Adrenal gland (tissue), 12 donors: ENCODE results near the gene YY1. TPM values are rescaled to one million over a fixed set of nuclear protein-coding genes. Genes with fewer than 3 reads are reported as not detected.

Experiments
- DNase-seq, 7 donors: peaks; one replicate each; pipeline ENCODE4 v3.0.0-alpha.2; 2019 to 2020
- H3K27ac ChIP-seq, 5 donors: fragments of 200-600 bp; sonication (generic) in 4 of 5; 1 replicate in 3 of 5; 2 replicates in 2 of 5; pipeline versions ENCODE4 v1.5.1 to v1.8.0; 2016 to 2020; ENCODE audit warnings: mild to moderate bottlenecking in 1 of 5
- H3K27me3 ChIP-seq: fragments of 200-600 bp; 2 replicates; pipeline ENCODE4 v1.8.0; 2021
- H3K36me3 ChIP-seq, 2 donors: fragments of 200-600 bp; replicated peaks in 1 of 2; 1 replicate in 1 of 2; 2 replicates in 1 of 2; pipeline versions ENCODE4 v1.5.1 to v1.8.0; 2018 to 2022
- H3K4me1 ChIP-seq, 2 donors: fragments of 200-600 bp; replicated peaks in 1 of 2; 1 replicate in 1 of 2; 2 replicates in 1 of 2; pipeline versions ENCODE4 v1.5.1 to v1.8.0; 2018 to 2021
- H3K4me3 ChIP-seq, 4 donors: fragments of 200-600 bp; sonication (generic) in 3 of 4; one replicate each; pipeline ENCODE4 v1.5.1; 2016 to 2018
- H3K9me3 ChIP-seq, 3 donors: fragments of 200-600 bp; sonication (generic) in 1 of 3; replicated peaks in 1 of 3; 1 replicate in 2 of 3; 2 replicates in 1 of 3; pipeline versions ENCODE4 v1.5.1 to v1.8.0; 2016 to 2021
- CTCF ChIP-seq, 6 experiments: fragments of 450-650 bp in 4 of 6; fragments of 200-600 bp in 2 of 6; sonication (generic) in 1 of 6; IDR thresholded peaks; 1 replicate in 5 of 6; 2 replicates in 1 of 6; pipeline versions ENCODE4 v1.5.1 to v1.8.0; 2016 to 2021; ENCODE audit warnings: antibody characterized with exemption in 6 of 6, mild to moderate bottlenecking in 2 of 6, moderate library complexity in 1 of 6
- POLR2A ChIP-seq, 2 donors: fragments of 450-650 bp; IDR thresholded peaks; one replicate each; pipeline ENCODE4 v1.6.1; 2017; ENCODE audit warnings: antibody characterized with exemption in 2 of 2, mild to moderate bottlenecking in 2 of 2, moderate library complexity in 1 of 2
- WGBS, 4 donors: extraction: QIAGEN DNeasy Blood & Tissue Kit in 2 of 4; methylation state at CpG; one replicate each; pipeline versions ENCODE4 v1.1.5 to v1.1.7; 2013 to 2017; 5-methylcytosine and 5-hydroxymethylcytosine counted together
- intact Hi-C, 2 donors: fragments of 100-400 bp; cut with DNase I; formaldehyde crosslinking; loops; one replicate each; pipeline versions ENCODE4 v1.14.1 to v1.15.0; 2022 to 2023
- polyA plus RNA-seq, 3 donors: library from polyadenylated mRNA; stranded (reverse); fragments of 200-250 nt in 2 of 3; fragments of 350-450 nt in 1 of 3; fragmentation: Illumina TruSeq in 1 of 3; extraction: RNeasy Lipid Tissue Mini Kit (QIAGEN cat#74804) in 1 of 3; gene quantifications; one replicate each; pipeline ENCODE4 v1.2.3, GENCODE V29; 2013 to 2014
- total RNA-seq, 9 donors: library from RNA; depleted of rRNA in 4 of 9; stranded (reverse); fragments of >200 nt in 4 of 9; fragments of 120-200 nt in 1 of 9; fragmentation: NEBNext Ultra II Directional in 1 of 9; extraction: Animal tissue kit (Norgen Biotek cat#: 25700) in 1 of 9; gene quantifications; one replicate each; pipeline versions ENCODE4 v1.1.0 to v1.2.4, GENCODE V29; 2013 to 2023
- donor health status: healthy with polysubstance abuse.
- donor health status: Bipolar disorder and iron deficiency.
- donor health status: DM: yes; HTN: yes; CAD: no.
- donor health status: DM: no; HTN: no; CAD: no.
- donor health status: DM: no; HTN: no; CAD: no.
- donor health status: DM: yes; HTN: yes; CAD: no.

YY1 gene
- total and polyA plus RNA-seq, 12 donors: 20.1 to 79.7 (median 52.4) TPM

GRCh38 chr14:100321473-100322137 lies 82.7 kb downstream of the YY1 start:
- no peak overlapping the region for H3K27ac ChIP-seq
- H3K4me1 ChIP-seq: peaks cover 6 to 14% of the 10 kb centered on the region in 2 donors
- H3K9me3 ChIP-seq: no peaks in the 10 kb centered on the region
- WGBS, 4 donors: 51 to 70% (median 58%) methylated on average over 4 to 9 of the region's 9 CpGs
- H3K27me3 ChIP-seq: no peaks in the 10 kb centered on the region
- H3K36me3 ChIP-seq: no peaks in the 10 kb centered on the region
- H3K4me3 ChIP-seq: no peak overlapping the region
- peak in 5 of 7 donors; percentile 39 to 76 (median 51) for DNase-seq
- TF ChIP-seq CTCF (IDR thresholded peaks at IDR 0.05) (no peak), POLR2A (IDR thresholded peaks at IDR 0.05) (no peak)
- intact Hi-C loops: no loop called here

GRCh38 chr14:100322138-100322957 lies 83.4 kb downstream of the YY1 start:
- H3K27me3 ChIP-seq: no peaks in the 10 kb centered on the region
- WGBS, 4 donors: 88 to 92% (median 90%) methylated on average over 9 to 15 of the region's 15 CpGs
- H3K4me1 ChIP-seq: peaks cover 5 to 14% of the 10 kb centered on the region in 2 donors
- DNase-seq: no peak
- H3K4me3 ChIP-seq: no peak overlapping the region
- TF ChIP-seq POLR2A (IDR thresholded peaks at IDR 0.05) (no peak), CTCF (IDR thresholded peaks at IDR 0.05) (no peak)
- H3K27ac ChIP-seq: no peak overlapping the region
- intact Hi-C loops: no loop called here
- H3K36me3 ChIP-seq: no peaks in the 10 kb centered on the region
- no peaks in the 10 kb centered on the region for H3K9me3 ChIP-seq

- 87 to 94% (median 93%) methylated on average over 11 to 16 of the region's 16 CpGs for WGBS, 4 donors
- TF ChIP-seq POLR2A (IDR thresholded peaks at IDR 0.05) (no peak), CTCF (IDR thresholded peaks at IDR 0.05) (no peak)
These were observed 84.4 kb downstream of the YY1 start, which contains the start of gene SLC25A47 for GRCh38 chr14:100323121-100323941. SLC25A47 (plus strand) TSS chr14:100323339; CDS start chr14:100323415, 76 bp downstream.

GRCh38 chr14:100323942-100324307 lies 85.0 kb downstream of the YY1 start:
- 89 to 96% (median 93%) methylated on average over 8 of the region's 8 CpGs for WGBS, 4 donors
- intact Hi-C loops: no loop called here

More at GRCh38 chr14:100323121-100323941, 84.4 kb downstream of the YY1 start, which contains the start of gene SLC25A47:
- no peak for DNase-seq
- intact Hi-C loops: no loop called here
- no peaks in the 10 kb centered on the region for H3K9me3 ChIP-seq
- H3K4me1 ChIP-seq: peaks cover 0 to 4% of the 10 kb centered on the region in 2 donors
- no peak within 1 kb of the TSS for H3K4me3 ChIP-seq
- no peak within 1 kb of the TSS for H3K27ac ChIP-seq
- no peaks in the 10 kb centered on the region for H3K27me3 ChIP-seq
- no peaks in the 10 kb centered on the region for H3K36me3 ChIP-seq

More at GRCh38 chr14:100323942-100324307, 85.0 kb downstream of the YY1 start:
- no peaks in the 10 kb centered on the region for H3K27me3 ChIP-seq
- H3K36me3 ChIP-seq: no peaks in the 10 kb centered on the region
- no peak for DNase-seq
- TF ChIP-seq CTCF (IDR thresholded peaks at IDR 0.05) (no peak), POLR2A (IDR thresholded peaks at IDR 0.05) (no peak)
- no peaks in the 10 kb centered on the region for H3K9me3 ChIP-seq
- no peaks in the 10 kb centered on the region for H3K4me1 ChIP-seq
- H3K27ac ChIP-seq: no peak overlapping the region
- H3K4me3 ChIP-seq: no peak overlapping the region
